ENCODE measurements around the gene ST3GAL5.

ST3GAL5 gene

DNA sequence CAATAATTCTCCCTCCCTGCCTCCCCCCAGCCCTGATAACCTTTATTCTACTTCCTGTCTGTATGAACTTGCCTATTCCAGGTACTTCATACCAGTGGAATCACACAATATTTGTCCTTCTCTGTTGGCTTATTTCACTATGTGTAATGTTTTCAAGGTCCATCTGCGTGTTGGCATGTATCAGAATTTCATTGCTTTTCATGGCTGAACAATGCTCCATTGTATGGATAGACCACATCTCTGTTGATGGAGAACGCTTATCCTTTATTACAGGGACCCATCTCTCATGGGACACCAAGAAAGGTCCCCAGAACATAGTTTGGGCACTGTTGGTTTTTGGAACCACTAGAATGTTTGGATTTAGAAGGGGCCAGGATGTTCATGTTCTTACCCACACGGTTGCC lies 94.8 kb downstream of the ST3GAL5 start:
- in situ Hi-C loops (cut with MboI; ENCODE audit: low sequenced_read_pairs), result no loop called here

GRCh38 chr2:85793584-85793983 lies 95.2 kb downstream of the ST3GAL5 start:
- in situ Hi-C loops (cut with MboI; ENCODE audit: low sequenced_read_pairs), result no loop called here

GRCh38 chr2:85792783-85793441 lies 95.9 kb downstream of the ST3GAL5 start:
- in situ Hi-C loops (cut with MboI; ENCODE audit: low sequenced_read_pairs), result no loop called here

DNA sequence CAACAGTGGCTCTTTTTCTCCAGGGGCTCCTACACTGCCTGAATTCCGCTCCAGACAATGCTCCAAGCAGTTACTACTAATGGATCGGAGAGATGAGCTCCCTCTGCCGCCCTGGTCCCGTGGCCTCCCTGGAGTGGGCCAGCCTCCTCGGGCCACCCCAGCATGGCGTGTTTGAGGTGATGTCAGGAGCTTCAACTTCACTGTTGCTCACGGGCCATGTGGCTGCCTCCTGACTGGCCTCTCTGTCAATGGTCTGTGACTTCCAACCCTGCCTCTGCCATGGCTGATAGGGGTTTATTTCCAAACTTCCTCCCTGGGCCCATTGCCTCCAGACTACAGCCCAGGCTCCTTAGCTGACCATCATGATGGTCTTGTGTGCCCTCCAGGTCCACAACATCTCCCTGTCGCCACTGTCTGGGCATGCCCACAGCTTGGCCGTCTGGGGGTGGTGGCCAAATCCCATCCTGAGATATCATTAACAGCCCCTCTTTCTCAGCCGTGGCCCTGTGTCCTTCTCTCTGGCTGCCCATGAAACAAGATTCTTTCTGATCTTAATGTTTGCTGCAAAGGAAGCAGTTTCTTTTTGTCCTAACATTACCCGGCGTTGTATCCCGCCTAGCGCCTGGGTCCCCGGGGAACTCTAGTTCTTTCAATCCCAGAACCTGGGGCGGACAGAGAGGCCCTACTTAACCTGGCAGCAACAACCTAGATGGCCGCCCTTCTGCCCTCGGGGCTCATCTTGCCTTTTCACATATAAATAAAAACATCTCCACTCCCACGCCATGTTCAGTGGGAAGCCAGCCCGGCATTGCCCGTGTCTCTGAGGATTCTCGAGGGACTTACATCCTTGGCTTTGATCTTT lies 96.9 kb downstream of the ST3GAL5 start:
- in situ Hi-C loops (cut with MboI; ENCODE audit: low sequenced_read_pairs), result no loop called here

DNA sequence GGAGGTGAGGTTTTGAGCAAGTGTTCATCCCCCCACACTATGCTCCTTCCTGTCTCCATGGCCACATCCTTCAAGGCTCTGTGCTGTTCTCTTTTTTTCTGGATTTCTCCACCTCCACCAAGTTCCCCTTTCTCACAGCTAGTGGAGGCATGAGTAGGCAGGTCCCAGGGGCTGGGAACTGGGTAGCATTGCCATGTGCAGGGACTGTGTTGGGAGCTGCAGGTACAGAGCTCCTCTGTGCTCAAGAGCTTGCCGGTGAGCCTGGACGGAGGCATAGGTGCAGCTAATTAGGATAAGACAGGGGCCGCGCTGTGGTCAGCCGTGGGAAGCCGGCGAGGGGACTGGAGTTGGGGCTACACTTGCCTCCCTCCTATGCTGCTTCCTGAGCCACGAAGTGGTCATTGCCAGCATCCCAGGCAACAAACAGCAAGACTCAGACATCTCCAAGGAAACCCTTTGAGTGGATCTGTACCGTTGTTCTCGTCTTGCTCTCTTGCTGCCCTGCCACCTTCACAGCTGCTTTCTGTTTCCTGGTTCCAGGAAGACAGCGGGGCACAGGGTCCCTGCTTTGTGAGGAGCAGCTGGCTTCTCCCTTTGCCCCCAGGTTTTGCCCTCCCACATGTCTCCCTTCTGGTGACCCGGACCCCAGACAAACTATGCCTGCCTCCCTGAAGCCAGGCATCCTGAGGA lies 98.1 kb downstream of the ST3GAL5 start:
- in situ Hi-C loops (cut with MboI; ENCODE audit: low sequenced_read_pairs), result no loop called here

GRCh38 chr2:85790032-85790431 lies 98.8 kb downstream of the ST3GAL5 start:
- in situ Hi-C loops (cut with MboI; ENCODE audit: low sequenced_read_pairs), result no loop called here

DNA sequence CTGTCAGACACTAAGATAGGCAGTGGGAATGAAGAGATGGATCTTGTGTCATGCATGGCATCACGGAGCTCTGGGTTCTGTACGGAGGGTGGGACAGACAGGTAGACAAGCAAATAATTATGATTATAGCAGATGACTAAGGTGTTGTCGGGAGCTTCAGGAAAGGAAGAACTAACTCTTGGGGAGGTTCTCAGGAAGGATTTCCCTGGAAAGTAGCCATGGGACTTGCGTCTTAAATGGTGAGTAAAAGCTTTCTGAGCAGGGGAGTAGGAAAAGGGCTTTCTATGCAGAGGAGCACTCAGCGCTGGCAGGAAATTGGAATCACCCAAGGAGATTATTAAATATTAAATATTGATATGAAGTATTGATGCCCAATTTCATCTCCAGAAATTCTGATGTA lies 99.5 kb downstream of the ST3GAL5 start:
- in situ Hi-C loops (cut with MboI; ENCODE audit: low sequenced_read_pairs), result no loop called here

DNA sequence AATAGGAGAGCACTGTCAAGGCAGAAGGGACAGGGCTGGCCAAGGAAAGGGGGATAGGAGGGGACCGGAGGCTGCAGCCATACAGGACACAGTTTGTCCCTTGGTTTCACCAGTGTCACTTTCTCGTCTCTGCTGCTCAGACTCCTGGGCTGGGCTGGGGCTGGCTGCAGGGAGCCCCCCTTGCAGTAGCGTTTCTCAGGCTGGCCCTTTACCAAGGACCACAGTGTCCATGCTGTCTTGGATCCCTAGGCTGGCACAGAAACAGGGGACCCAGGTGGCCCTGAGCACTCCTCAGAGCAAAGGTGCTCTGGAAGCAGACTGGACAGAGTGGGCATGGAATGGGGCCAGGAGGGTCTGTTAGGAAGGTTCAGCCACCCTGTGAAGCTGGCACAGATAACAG lies 100.2 kb downstream of the ST3GAL5 start:
- in situ Hi-C loops (cut with MboI; ENCODE audit: low sequenced_read_pairs), result no loop called here

GRCh38 chr2:85787981-85788340 lies 100.8 kb downstream of the ST3GAL5 start:
- in situ Hi-C loops (cut with MboI; ENCODE audit: low sequenced_read_pairs), result no loop called here

- in situ Hi-C loops (cut with MboI; ENCODE audit: low sequenced_read_pairs), result no loop called here
Measured at GRCh38 chr2:85787282-85787980, 101.4 kb downstream of the ST3GAL5 start.
